ENCODE results near the gene PRM2.

Gene PRM2

DNA sequence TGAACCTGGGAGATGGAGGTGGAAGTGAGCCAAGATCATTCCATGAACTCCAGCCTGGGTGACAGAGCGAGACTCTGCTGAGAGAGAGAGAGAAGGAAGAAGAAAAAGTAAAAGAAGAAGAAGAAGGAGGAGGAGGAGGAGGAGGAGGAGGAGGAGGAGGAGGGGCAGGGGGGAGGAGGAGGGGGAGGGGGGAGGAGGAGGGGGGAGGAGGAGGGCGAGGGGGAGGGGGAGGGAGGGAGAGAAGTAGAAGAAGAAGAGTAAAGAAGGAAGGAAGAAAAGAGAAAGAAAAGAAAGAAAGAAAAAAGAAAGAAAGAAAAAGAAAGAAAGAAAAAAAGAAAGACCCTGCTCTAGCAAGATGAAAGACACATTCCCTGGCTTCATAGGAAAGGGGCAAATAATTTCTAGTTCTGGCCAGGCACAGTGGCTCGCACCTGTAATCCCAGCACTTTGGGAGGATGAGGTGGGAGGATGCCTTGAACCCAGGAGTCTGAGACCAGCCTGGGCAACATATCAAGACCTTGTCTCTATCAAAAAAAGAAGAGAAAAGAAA is 43.9 kb downstream of the PRM2 start:
- no peaks in the 10 kb centered on the region for H3K36me3 ChIP-seq (ENCODE audit: control insufficient read depth, insufficient read depth, low read length)
- no peaks in the 10 kb centered on the region for H3K27me3 ChIP-seq (ENCODE audit: control insufficient read depth, insufficient read depth, low read length)
- H3K4me1 ChIP-seq: no peaks in the 10 kb centered on the region
- TF ChIP-seq, protein P1, sequence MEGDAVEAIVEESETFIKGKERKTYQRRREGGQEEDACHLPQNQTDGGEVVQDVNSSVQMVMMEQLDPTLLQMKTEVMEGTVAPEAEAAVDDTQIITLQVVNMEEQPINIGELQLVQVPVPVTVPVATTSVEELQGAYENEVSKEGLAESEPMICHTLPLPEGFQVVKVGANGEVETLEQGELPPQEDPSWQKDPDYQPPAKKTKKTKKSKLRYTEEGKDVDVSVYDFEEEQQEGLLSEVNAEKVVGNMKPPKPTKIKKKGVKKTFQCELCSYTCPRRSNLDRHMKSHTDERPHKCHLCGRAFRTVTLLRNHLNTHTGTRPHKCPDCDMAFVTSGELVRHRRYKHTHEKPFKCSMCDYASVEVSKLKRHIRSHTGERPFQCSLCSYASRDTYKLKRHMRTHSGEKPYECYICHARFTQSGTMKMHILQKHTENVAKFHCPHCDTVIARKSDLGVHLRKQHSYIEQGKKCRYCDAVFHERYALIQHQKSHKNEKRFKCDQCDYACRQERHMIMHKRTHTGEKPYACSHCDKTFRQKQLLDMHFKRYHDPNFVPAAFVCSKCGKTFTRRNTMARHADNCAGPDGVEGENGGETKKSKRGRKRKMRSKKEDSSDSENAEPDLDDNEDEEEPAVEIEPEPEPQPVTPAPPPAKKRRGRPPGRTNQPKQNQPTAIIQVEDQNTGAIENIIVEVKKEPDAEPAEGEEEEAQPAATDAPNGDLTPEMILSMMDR (IDR thresholded peaks at IDR 0.05): no peak
- no peak overlapping the region for H3K4me2 ChIP-seq (ENCODE audit: low read length)
- no peak overlapping the region for H3K4me3 ChIP-seq (ENCODE audit: low read depth, low read length)
- no peak overlapping the region for H3K27ac ChIP-seq
- no peak overlapping the region for H3K9ac ChIP-seq
- no peaks in the 10 kb centered on the region for H3K9me3 ChIP-seq (ENCODE audit: control insufficient read depth, low read length)
- H3K79me2 ChIP-seq: no peaks in the 10 kb centered on the region
- H2AFZ ChIP-seq: no peak overlapping the region

DNA sequence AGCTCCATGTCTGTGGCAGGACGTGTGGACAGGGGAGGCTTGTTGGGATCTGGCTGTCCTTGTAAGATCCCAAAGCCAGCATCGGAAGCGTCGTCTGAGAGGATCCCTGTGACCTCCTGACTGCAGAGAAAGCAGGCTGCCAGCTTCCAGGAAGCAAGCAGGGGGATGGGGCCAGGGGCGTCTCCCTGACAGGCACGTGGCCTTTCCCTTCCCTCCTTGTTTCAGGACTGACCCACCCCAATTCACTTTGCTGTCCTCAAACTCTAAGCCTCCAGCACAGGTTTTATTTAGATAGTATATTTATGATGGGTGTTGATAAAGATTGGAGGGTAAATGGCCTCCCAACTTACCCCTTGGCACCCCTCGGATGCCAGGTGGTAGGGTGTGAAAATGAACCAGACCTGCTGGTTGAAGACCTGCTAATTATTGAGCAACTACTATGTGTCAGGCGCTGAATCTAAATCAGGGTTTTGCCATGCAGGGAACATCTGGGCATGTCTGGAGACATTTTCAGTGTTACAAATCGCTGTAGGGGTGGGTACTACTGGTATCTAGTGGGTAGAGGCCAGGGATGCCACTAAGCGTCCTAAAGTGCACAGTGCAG is 44.8 kb downstream of the PRM2 start:
- Histone ChIP-seq H3K9ac (no peak overlapping the region), H2AFZ (no peak overlapping the region), H3K27ac (no peak overlapping the region)

DNA sequence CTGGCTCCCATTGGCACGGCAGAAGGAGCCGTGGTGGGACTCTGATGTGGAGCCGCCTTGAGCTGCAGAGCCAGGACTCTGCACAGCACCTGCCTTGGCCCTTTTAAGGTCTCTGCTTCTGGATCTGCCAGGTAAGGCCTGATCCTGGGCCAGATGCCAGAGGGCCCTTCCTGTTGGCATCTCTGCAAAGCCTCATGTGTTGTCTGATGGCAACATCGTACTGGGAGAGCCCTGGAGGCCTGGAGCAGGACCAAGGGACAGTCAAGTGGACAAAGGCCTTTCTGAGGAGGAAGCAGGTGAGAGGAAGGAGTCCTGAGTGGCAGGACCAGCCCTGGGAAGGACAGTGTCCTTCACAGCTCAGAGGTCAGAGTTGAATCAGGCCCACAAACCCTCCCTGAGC is 46.4 kb downstream of the PRM2 start:
- Histone ChIP-seq H3K27me3 (ENCODE audit: control insufficient read depth, insufficient read depth, low read length) (no peaks in the 10 kb centered on the region), H3K27ac (no peak overlapping the region), H3K4me3 (ENCODE audit: low read depth, low read length) (no peak overlapping the region), H3K36me3 (ENCODE audit: control insufficient read depth, insufficient read depth, low read length) (no peaks in the 10 kb centered on the region), H3K9me3 (ENCODE audit: control insufficient read depth, low read length) (no peaks in the 10 kb centered on the region), H3K9ac (no peak overlapping the region), H3K79me2 (no peaks in the 10 kb centered on the region), H2AFZ (no peak overlapping the region), H3K4me1 (no peaks in the 10 kb centered on the region), H3K4me2 (ENCODE audit: low read length) (no peak overlapping the region)
- TF ChIP-seq, protein P1 (IDR thresholded peaks at IDR 0.05): no peak

More for the DNA sequence above, 44.8 kb downstream of the PRM2 start:
- Histone ChIP-seq H3K4me1 (no peaks in the 10 kb centered on the region), H3K79me2 (no peaks in the 10 kb centered on the region), H3K36me3 (ENCODE audit: control insufficient read depth, insufficient read depth, low read length) (no peaks in the 10 kb centered on the region), H3K4me3 (ENCODE audit: low read depth, low read length) (no peak overlapping the region), H3K4me2 (ENCODE audit: low read length) (no peak overlapping the region), H3K9me3 (ENCODE audit: control insufficient read depth, low read length) (no peaks in the 10 kb centered on the region), H3K27me3 (ENCODE audit: control insufficient read depth, insufficient read depth, low read length) (no peaks in the 10 kb centered on the region)
- TF ChIP-seq, protein P1 (IDR thresholded peaks at IDR 0.05): no peak

DNA sequence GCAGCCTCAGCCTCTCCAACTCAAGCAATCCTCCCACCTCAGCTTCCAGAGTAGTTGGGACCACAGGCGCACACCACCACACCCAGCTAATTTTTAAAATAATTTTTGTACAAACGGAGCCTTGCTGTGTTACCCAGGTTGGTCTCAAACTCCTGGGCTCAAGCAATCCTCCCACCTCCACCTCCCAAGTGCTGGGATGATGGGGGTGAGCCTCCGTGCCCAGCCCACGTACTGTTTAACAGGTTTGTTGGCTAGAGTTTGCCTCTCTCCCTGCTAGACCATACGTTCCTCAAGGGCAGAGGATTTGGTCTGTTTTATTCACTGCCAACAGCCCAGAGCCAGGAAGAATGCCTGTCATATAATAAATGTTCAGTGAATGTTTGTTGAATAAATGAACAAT is 46.8 kb downstream of the PRM2 start:
- no peaks in the 10 kb centered on the region for H3K79me2 ChIP-seq
- H3K4me2 ChIP-seq (ENCODE audit: low read length): no peak overlapping the region
- H3K9ac ChIP-seq: no peak overlapping the region
- no peaks in the 10 kb centered on the region for H3K4me1 ChIP-seq
- no peak overlapping the region for H3K27ac ChIP-seq
- no peaks in the 10 kb centered on the region for H3K27me3 ChIP-seq (ENCODE audit: control insufficient read depth, insufficient read depth, low read length)
- no peaks in the 10 kb centered on the region for H3K9me3 ChIP-seq (ENCODE audit: control insufficient read depth, low read length)
- H3K36me3 ChIP-seq (ENCODE audit: control insufficient read depth, insufficient read depth, low read length): no peaks in the 10 kb centered on the region
- H2AFZ ChIP-seq: no peak overlapping the region
- TF ChIP-seq, protein P1 (IDR thresholded peaks at IDR 0.05): no peak
- no peak overlapping the region for H3K4me3 ChIP-seq (ENCODE audit: low read depth, low read length)
